HG02938 (cell line): Measurements from ENCODE around the gene TMCO4.

ENCODE experiments used
- ATAC-seq: cut with Tn5 transposase; IDR thresholded peaks from one replicate; pipeline ENCODE4 v1.9.1; 2021; ENCODE audit warnings: mild to moderate bottlenecking, moderate library complexity; ENCODE audit not compliant: unreplicated experiment

TMCO4 gene

GRCh38 chr1:19723874-19724273 lies 75.8 kb downstream of the TMCO4 start:
- no peak for ATAC-seq

GRCh38 chr1:19720973-19721372 lies 78.7 kb downstream of the TMCO4 start:
- ATAC-seq: no peak

GRCh38 chr1:19720174-19720573 lies 79.5 kb downstream of the TMCO4 start:
- no peak for ATAC-seq

DNA sequence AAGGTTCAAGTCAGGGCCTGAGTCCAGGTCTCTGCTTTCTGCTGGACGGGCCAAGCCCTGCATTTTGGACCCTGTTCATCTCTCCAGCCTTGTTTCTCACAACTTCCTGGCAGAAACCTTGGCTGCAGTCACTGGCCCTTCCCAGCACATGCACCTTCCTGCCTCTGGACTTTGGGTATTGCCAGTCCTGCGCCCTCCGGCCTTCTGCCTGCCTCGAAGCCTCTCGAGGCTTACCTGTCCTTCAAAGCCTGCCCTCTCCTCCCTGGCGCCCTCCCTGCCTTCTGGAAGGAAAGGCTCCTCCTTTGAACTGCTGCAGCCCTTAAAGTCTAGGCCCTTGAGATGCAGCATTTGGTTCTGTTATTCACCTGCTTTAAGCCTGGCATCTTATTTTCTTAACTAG lies 82.2 kb downstream of the TMCO4 start:
- ATAC-seq: no peak

GRCh38 chr1:19715334-19716203 lies 84.1 kb downstream of the TMCO4 start:
- no peak for ATAC-seq

GRCh38 chr1:19712928-19713327 lies 86.8 kb downstream of the TMCO4 start:
- ATAC-seq: no peak

DNA sequence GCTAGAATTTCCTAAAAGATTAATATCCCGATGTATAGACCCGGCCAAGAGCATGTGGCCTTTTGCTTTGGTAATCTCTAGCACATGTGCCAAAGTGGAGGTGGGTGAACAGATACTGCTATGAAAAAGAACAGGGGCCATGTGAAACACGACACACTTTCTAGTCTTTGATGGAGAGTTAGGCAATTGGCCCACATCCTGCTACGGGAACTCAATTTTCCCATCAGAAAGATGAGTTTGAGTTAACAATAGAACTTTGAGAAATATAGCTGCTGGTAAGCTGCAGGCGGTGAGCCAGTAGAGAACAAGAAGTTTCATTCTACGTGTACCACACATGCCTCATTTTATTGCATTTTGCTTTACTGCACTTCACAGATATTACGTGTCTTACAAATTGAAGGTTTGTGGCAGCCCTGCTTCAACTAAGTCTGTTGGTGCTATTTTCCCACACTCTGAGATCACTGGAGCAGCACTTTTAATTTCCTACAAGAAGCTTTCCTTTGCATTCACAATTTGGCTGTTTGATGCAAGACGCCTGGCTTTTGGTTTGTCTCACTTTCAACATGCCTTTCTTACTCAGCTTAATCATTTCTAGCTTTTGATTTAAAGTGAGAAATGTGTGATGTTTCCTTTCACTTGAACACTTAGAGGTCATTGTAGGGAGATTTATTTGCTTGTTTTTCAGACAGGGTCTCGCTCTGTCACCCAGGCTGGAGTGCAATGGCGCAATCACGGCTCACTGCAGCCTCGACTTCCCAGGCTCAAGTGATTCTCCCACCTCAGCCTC lies 88.7 kb downstream of the TMCO4 start:
- ATAC-seq: no peak

- ATAC-seq: no peak
Observed at GRCh38 chr1:19709260-19709793, 90.4 kb downstream of the TMCO4 start.

- ATAC-seq: no peak
Observed at GRCh38 chr1:19708567-19709110, 91.1 kb downstream of the TMCO4 start.

GRCh38 chr1:19706136-19706535 lies 93.6 kb downstream of the TMCO4 start:
- no peak for ATAC-seq

GRCh38 chr1:19705464-19705863 lies 94.3 kb downstream of the TMCO4 start:
- ATAC-seq: no peak

DNA sequence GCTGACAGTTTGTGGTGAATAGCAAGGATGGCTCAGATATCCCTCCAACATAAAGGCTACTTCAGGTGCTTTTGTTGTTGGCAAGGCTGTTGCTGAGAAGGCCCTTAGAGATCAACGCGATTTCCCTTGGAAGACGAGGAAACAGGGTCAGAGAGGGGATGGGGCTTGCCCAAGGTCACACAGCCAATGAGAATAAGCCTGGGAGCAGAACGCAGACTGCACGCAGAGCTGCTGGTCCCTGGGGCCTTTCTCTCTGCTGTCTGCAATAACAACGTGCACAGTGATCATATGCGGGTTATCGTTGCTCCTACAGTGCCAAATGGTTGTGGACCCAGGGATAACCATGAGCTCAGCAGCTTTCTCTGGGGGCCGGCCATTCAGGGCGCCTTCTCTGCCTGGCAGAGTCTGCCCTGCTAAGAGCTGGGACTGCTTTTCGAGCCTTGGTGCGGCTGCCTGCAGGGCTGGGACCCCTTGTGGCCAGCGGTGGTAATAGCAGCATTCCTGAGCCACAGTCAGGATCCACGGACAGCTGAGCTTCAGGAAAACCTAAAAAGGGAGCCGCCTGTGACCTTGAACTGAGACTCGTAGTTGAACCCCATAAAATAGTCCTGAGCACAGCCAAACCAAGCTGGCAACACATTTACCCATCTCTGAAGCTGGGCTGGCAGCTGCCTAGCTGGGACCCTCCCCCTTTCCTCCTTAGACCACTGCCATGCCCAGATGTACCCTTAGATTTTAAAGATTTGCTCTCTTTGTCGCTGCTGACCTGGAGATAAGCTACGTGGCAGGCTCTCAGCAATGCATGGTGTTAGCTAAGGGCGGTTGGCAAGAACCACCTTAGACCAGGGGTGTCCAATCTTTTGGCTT lies 95.2 kb downstream of the TMCO4 start:
- no peak for ATAC-seq

GRCh38 chr1:19703280-19703679 lies 96.4 kb downstream of the TMCO4 start:
- ATAC-seq: no peak

DNA sequence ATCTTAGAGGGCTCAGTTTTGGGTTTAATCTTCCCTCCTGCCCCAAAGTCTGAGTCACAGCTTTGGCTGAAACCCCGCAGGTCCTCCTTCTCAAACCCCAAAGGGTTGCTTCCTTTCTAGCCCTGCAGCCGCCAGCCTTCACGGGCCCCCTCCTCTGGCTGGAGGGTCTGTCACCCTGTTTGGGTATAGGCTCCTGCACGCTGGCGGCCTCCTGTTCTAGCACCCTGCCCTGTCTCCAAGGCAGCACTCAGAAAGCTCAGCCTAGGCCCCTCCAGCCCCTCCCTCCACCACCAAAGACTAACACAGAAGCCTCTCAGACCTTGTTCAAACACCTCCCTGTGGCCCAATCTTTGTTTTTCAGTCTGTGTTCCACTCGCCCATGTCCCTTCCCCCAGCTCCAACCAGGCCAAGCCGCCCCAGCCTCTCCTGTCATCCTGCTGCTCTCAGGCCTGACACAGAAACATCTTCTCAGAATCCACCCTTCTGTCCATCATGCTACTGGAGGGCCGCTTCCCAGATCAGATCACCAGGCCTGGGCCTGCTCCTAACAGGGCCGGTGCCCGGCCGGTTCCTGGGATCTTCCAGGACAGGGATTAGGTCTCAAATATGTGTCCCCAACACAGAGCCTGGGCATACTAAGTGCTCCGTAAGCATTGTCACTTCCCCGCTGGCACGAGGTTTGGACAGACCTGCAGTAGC lies 99.5 kb downstream of the TMCO4 start:
- no peak for ATAC-seq

DNA sequence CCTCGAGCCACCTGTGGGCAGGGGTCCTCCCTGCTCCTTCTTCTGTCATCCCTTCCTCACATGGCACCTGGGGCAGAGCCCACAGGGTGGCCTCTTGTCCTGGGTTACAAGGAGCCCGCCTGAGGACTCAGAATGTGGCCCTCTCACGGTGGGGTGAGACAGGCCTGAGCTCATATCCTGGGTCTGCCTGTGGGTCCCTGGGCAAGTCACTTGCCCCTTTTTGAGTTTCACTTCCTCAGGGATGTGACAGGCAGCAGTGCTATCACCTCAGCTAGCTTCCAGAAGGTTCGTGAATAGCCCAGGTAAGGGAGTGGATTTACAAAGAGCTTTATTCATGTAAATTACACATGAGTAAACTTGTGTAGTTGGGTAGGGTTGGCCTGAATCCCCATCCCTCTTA lies 101.5 kb downstream of the TMCO4 start:
- no peak for ATAC-seq

GRCh38 chr1:19696820-19697219 lies 102.9 kb downstream of the TMCO4 start:
- ATAC-seq: no peak

GRCh38 chr1:19695772-19696171 lies 103.9 kb downstream of the TMCO4 start:
- no peak for ATAC-seq

- no peak for ATAC-seq
Observed at GRCh38 chr1:19694298-19694697, 105.4 kb downstream of the TMCO4 start.

- ATAC-seq: no peak
Observed at GRCh38 chr1:19690342-19690741, 109.4 kb downstream of the TMCO4 start.

DNA sequence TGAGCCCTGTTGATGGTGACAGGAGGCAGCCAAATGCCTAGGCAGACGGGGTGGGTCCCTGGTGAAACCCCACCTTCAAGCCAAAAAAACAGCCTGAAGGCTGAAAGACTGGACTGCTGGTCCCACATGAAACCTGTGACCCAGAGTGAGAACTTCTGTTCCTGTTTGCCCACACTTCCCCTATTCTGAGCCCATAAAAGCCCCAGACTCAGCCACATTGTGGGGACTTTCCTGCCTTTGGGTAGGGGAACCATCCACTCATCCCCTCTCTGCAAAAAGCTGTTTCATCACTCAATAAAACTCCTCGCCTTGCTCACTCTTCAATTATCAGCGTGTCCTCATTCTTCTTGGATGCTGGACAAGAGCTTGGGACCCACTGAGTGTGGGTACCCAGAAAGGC lies 109.9 kb downstream of the TMCO4 start:
- no peak for ATAC-seq
